NCI-H82 treated with DMSO at 0.1 percent for 48 hours (cell line): ENCODE measurements around the gene TNFRSF14.

Experiments used
- DNase-seq: peaks from one replicate; lab custom pipeline; 2025; ENCODE audit not compliant: unreplicated experiment; lab: John Stamatoyannopoulos, UW

Gene TNFRSF14

GRCh38 chr1:2586154-2587070 is 30.2 kb downstream of the TNFRSF14 start, which contains the start of gene PRXL2B:
Gene PRXL2B (plus strand): TSS chr1:2586777. CDS start chr1:2586886, 109 bp downstream.
- peak; percentile 86 for DNase-seq

DNA sequence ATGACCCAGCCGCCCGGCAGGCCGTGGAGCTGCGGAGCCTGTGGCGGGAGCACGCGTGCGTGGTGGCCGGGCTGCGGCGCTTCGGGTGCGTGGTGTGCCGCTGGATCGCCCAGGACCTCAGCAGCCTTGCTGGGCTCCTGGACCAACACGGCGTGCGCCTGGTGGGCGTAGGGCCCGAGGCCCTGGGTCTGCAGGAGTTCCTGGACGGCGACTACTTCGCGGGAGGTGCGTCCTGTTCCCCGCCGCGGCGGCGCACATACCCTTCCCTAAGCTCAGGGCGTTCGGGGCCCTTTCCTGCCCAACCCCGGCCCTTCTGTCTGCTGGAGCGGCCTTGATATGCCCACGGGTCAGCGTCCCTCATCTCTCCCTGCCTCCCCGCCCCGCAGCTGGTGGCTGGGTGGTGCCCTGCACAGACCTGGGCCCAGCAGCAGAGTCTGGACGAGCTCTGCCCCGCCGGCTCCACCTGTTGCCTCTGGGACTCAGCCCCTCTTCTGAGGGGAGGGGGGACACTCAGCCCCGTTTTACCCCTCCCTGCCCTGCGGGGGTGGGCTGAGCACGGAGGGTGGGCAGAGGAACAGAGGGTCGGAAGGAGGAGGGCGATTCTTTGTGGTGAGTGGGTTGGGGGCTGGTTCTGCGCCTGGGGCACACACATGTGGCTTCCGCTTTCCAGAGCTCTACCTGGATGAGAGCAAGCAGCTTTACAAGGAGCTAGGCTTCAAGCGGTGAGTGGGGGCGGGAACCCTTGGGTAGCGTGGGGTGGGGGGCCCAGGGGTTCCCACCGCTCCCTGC is 31.1 kb downstream of the TNFRSF14 start:
- no peak for DNase-seq

DNA sequence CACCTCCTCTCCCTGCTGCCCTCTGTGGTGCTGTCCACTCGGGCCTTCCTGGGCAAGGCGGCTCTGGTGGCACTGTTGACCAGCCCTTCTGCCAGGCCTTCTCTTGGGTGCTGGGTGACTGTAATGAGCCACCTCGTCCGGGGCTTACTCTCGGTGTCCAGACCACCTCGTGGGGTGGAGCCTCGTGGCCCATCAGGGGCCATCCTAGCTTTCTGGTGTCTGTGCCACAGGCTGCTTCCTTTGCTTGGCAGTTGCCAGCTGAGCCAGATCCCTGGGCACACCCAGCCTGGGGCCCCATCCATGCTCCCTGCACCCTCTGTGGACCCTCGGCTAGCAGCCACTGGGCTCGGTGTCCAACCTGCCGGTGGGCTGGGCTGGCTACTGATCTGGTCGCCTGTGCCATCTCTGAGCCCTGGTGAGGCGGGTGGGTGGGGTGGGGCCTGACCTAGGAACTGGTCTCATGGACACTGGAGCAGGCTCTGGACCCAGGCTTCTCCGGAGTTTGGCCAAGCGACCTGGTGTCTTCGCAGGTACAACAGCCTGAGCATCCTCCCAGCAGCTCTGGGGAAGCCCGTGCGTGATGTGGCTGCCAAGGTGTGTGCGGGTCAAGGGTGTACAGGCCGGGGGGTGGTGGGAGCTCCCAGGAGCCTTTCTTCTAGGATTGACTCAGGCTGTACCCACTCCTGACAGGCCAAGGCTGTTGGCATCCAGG is 31.8 kb downstream of the TNFRSF14 start:
- no peak for DNase-seq

- no peak for DNase-seq
Observed at GRCh38 chr1:2588661-2589430, 32.7 kb downstream of the TNFRSF14 start.

DNA sequence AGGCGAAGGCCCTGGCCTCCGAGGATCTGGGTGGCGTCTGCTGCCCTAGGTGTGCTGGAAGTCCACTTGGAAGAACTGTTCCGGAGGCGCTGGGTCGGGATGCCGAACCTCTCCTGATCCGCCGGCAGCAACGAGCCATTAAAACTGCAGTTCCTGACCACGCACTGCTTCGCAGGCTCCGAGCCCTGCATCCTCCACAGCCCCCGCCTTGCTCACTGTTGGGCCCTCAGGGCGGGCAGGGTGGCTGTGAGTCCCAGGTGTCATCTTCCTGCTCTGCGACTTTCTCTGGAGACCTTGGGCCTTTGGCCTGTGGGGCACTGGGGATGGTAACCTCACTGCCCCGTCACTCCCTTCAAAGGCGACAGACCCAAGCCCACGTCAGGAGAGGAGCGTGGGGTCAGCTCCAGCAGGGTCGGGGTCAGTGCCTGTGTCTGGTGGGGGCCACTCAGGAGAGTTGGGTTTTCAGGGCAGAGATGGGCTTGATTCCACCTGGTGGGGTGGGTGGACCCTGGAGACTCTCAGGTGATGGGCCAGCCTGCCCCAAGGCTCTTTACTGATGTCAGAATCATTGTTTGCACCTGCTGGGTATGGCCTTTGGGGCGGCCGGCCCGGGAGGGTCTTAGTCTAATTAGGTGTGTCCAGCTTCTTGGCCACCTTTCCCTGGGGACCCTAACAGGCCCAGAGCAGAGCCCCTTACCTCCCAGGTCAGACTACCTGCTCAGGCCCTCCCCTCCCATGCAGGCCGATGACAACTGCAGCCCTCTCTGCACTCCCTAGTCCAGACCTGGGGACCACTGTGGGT is 33.5 kb downstream of the TNFRSF14 start:
- no peak for DNase-seq

DNA sequence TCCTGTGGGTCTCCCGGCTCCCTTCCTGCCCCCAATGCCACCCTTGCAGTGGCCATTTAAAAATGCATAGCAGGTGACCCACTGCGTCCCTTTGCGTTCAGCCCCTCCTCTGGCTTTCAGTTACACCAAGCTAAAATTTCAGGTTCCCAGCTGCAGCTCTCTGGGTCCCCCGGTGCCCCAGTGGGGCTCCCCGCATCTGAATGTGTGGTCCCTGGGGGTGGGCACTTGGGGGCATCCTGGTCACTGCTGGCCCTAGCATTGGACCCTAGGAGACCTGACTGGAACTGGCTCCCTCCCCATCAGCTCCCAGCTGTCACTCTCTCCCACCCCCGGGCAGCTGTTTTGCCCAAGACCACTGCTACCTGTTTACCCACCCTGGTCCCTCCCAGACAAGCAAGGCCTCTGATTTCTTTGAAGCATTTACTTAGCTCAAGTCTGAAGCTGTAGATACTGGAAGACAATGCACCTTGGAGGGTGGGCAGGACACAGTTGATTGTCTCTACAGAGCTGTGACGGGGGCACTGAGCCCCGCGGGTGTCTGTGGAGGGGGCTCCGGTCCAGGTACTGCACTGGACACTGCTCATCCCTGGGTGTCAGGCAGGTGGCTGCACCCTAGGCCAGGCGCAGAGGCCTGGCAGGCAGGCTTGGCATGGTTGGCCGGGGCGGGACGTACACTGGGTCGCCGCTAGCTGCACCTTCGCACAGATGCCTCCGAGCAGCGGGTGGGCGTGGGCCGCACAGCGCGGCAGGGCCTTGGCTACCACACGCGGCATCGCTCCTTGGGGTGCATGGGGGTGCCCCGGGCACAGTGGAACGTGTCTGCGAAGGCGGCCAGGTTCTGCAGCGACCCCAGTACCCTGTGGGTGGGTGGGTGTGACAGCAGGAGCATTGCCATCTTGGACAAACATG is 34.3 kb downstream of the TNFRSF14 start:
- no peak for DNase-seq

DNA sequence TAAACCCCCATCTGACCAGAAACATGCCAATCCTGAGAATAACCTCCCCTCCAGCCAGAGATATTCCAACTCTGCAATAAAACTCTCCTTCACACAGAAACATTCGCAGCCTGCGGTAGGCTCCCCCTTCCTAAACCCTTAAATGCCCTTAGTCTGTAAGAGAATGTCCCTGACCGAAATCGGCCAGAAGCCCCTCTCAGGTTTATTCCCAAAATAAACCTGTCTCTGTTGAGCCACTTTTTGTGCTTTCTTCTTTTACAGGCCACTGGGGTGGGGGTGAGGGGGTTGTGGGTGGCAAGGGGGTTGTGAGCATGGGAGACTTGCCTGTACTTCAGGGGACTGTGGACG is 35.0 kb downstream of the TNFRSF14 start:
- no peak for DNase-seq

DNA sequence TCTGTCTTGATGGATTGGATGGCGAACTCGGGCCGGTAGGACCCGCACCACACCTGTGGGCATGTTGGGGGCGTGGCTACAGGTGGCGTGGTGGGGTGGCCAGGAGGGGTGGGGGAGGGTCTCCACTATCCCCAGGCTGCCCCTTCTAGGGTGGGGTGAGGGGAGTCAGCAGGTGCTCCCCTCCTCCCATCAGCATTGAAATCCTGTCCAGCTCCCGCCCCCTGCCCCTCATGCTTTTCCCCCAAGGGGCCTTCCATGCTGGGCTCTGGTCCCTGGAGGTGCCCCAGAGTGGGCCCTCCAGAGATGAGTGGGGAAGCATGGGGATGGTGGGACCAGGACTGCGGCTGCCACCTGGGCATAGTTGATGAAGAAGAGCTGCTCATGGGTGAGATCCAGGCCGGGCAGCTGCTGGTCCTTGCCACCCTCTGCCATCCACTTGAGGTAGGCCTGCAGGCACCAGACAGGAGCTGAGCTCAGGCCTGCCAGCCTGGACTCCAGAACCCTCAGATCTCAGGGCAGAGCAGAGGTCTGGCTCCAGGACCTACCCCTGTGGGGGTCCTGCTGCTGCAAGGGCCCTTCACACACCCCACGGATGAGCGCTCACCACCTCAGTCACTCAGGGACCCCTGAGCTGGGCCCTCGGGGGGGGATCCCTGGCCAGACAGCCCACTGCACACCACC is 35.5 kb downstream of the TNFRSF14 start:
- no peak for DNase-seq

DNA sequence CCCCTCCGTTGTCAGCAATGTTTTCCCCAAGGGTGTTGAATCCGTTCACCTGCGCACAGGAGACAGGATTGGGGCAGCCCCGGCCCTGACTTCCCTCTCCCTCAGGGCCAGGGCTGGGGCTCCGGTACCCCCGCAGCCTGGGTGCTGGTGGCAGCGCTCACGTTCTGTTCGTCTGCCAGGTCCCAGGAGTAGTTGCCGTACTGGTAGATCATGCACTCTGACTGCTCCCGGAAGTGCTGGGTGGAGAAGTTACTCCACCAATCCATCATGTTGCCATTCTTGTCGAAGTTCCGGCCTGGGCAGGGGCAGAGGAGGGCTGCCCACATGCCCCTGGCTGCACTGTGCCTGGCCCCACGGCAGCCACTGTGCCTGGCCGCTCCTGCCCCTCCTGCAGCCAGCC is 36.5 kb downstream of the TNFRSF14 start:
- DNase-seq: no peak

GRCh38 chr1:2593251-2593878 is 37.2 kb downstream of the TNFRSF14 start:
- DNase-seq: no peak

GRCh38 chr1:2594001-2594640 is 38.0 kb downstream of the TNFRSF14 start:
- DNase-seq: no peak

DNA sequence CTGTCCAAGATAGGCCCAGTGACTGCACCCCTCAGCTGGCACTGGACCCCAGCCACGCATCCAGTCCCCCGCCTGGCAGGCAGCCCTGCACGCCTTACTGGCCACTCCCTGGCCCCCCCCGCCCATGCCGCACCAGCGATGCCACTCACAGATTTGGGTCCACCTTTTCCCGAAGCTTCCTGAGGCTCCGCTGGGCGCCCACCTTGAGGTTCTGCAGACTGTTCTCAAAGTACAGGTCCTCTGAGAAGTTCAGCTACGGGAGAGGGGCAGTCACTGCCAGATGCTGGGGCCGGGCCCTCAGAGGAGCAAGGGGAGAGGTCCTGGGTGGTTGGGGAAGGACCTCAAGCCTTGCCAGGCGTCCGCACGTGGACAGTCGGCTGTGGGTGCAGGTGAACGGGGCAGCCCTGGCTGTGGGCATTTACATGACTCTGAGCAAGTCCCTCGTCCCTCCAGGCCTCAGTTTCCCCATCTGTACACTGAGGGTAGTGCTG is 38.5 kb downstream of the TNFRSF14 start:
- DNase-seq: no peak

DNA sequence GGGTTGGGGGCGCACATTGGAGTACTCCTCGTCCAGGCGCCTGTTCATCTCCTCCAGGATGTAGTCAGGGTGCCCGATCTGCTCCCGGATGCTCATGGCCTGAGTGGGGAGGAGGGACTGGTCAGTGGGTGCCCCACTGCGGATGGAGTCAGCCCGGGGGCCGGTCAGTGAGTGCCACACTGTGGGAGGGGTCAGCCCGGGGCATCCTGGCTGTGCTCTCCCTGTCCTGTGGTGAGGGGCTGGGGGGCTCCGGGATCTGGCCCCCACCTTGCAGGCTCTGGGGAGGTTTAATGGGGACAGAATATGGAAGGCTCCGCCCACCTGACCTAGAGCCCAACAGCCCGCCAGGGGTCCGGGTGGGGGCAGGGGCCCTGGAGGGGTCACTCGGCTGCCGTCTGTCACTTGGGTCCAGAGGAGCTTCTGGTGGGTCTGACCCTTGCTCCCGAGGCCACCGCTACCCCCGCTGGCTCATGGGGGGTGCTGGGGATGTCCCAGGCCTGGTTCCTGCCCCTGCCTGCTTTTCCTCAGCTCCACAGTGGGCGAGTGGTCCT is 39.2 kb downstream of the TNFRSF14 start:
- no peak for DNase-seq

DNA sequence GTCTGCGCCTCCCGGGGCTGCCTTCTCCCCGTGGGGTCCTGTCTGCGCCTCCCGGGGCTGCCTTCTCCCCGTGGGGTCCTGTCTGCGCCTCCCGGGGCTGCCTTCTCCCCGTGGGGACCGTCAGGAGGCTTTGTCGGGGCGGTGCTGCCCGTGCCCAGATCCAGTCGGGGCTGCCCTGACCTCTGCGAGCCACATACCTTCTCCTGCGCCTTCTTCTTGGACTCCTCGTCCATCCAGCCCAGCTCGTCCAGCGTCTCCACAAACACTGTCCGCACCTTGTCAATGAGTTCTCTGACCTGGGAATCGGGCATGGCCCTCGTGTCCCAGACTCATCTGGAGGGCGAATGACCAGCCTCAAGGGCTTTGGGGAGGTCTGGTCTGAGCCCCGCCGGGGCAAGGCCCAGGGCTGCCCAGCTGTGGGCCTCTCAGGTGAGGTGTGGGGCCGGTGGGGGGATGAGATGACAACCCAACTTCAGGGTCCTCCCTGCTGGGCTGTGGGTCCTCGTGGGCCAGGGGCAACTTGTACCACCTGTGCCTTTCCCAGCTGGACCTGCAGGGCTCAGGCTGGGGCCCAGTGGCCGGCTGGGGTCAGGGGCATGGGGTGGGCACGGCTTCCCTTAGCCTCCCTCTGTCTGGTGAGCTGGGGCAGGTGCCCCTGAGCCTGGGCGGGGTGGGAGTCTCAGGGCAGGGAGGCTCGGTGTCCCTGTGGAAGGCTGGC is 39.8 kb downstream of the TNFRSF14 start:
- DNase-seq: no peak

- no peak for DNase-seq
Observed at GRCh38 chr1:2596530-2597333, 40.6 kb downstream of the TNFRSF14 start.
